Smooth muscle cell (in vitro differentiated cells): ENCODE data around the gene CASP9. TPM values are rescaled to one million over a fixed set of nuclear protein-coding genes. Genes with fewer than 3 reads are reported as not detected.

Experiments
- DNase-seq: peaks from one replicate; lab custom pipeline; 2025; ENCODE audit not compliant: unreplicated experiment; lab: John Stamatoyannopoulos, UW
- H2AFZ ChIP-seq: fragments of 200-600 bp; sonication (generic); 2 replicates; pipeline ENCODE4 v1.6.0; 2016; ENCODE audit warnings: antibody characterized with exemption, low read depth, mild to moderate bottlenecking
- H3F3A ChIP-seq: fragments of 200-600 bp; sonication (generic); 2 replicates; pipeline ENCODE4 v1.6.0; 2017; ENCODE audit warnings: antibody characterized with exemption, low read depth
- H3K27ac ChIP-seq: fragments of 200-600 bp; sonication (generic); 2 replicates; pipeline ENCODE4 v1.5.1; 2016; ENCODE audit warnings: low read depth, mild to moderate bottlenecking
- H3K27me3 ChIP-seq: fragments of 200-600 bp; sonication (generic); 2 replicates; pipeline ENCODE4 v1.6.1; 2016; ENCODE audit warnings: low read depth, mild to moderate bottlenecking
- H3K36me3 ChIP-seq: fragments of 200-600 bp; sonication (generic); 2 replicates; pipeline ENCODE4 v1.5.1; 2016; ENCODE audit warnings: low read depth
- H3K4me1 ChIP-seq: fragments of 200-600 bp; sonication (generic); 2 replicates; pipeline ENCODE4 v1.5.1; 2016; ENCODE audit warnings: low read depth
- H3K4me2 ChIP-seq: fragments of 200-600 bp; sonication (generic); 2 replicates; pipeline ENCODE4 v1.6.0; 2016; ENCODE audit warnings: mild to moderate bottlenecking
- H3K4me3 ChIP-seq: fragments of 200-600 bp; sonication (generic); 2 replicates; pipeline ENCODE4 v1.5.1; 2016; ENCODE audit warnings: mild to moderate bottlenecking
- H3K79me2 ChIP-seq: fragments of 200-600 bp; sonication (generic); 2 replicates; pipeline ENCODE4 v1.6.0; 2016; ENCODE audit warnings: low read depth, mild to moderate bottlenecking
- H3K9ac ChIP-seq: fragments of 200-600 bp; sonication (generic); 2 replicates; pipeline ENCODE4 v1.6.0; 2016; ENCODE audit warnings: low read depth
- H3K9me3 ChIP-seq: fragments of 200-600 bp; sonication (generic); replicated peaks from 2 replicates; pipeline ENCODE4 v1.5.1; 2016; ENCODE audit warnings: low read depth
- H4K20me1 ChIP-seq: fragments of 200-600 bp; sonication (generic); 2 replicates; pipeline ENCODE4 v1.6.0; 2016; ENCODE audit warnings: low read depth
- WGBS: methylation state at CpG from one replicate; pipeline ENCODE4 v1.1.7; 2016; ENCODE audit warnings: low lambda C conversion rate; 5-methylcytosine and 5-hydroxymethylcytosine counted together
- polyA plus RNA-seq: library from polyadenylated mRNA; unstranded; fragments of >200 nt; fragmentation: Nextera tagmentation; extraction: Ambion mirVana; gene quantifications from 2 replicates; pipeline ENCODE4 v1.2.1, GENCODE V29; 2016
- total RNA-seq: library from RNA; depleted of rRNA; stranded (reverse); fragments of >200 nt; gene quantifications from 2 replicates; pipeline ENCODE4 v1.2.3, GENCODE V29; 2014
- TF ChIP-seq, protein P1 (sequence below): fragments of 200-600 bp; sonication (generic); IDR thresholded peaks from 2 replicates; pipeline ENCODE4 v1.5.1; 2017; ENCODE audit warnings: borderline replicate concordance, mild to moderate bottlenecking, antibody characterized with exemption; ENCODE audit not compliant: insufficient read depth, poor library complexity, severe bottlenecking

CASP9 gene
- total and polyA plus RNA-seq, 2 experiments from 2014 or later: 4.2 to 4.8 TPM

DNA sequence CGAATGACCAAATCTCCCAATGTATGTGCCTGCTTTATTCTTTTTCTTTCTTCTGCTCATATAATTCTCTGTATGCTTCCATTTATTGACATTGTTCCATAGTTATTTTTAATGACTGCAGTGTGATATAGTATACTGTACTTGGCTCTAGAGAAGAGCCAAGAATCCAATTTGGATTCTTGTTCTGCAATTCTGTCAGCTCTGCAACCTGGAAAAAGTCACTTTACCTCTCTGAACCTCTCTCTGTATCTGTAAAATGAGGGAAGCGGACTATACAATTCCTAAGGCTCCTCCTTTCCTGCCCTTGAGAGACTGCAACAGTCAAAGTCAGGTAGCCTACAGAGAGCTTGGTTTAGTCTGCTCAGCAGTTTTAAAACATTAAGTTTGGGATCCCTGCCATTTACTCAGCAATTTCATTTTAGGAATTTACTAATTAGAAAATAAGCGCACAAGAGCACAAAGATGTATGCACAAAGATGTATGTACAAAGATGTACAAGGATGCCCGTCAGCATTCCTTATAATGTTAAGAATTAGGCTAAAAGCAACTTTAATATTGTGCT, 17.3 kb upstream of the CASP9 start:
- no peaks in the 10 kb centered on the region for H3K9me3 ChIP-seq
- H3K9ac ChIP-seq: no peak overlapping the region
- no peak overlapping the region for H3K27ac ChIP-seq
- H3F3A ChIP-seq: peaks cover 3% of the 10 kb centered on the region
- no peaks in the 10 kb centered on the region for H4K20me1 ChIP-seq
- TF ChIP-seq, protein P1, sequence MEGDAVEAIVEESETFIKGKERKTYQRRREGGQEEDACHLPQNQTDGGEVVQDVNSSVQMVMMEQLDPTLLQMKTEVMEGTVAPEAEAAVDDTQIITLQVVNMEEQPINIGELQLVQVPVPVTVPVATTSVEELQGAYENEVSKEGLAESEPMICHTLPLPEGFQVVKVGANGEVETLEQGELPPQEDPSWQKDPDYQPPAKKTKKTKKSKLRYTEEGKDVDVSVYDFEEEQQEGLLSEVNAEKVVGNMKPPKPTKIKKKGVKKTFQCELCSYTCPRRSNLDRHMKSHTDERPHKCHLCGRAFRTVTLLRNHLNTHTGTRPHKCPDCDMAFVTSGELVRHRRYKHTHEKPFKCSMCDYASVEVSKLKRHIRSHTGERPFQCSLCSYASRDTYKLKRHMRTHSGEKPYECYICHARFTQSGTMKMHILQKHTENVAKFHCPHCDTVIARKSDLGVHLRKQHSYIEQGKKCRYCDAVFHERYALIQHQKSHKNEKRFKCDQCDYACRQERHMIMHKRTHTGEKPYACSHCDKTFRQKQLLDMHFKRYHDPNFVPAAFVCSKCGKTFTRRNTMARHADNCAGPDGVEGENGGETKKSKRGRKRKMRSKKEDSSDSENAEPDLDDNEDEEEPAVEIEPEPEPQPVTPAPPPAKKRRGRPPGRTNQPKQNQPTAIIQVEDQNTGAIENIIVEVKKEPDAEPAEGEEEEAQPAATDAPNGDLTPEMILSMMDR: no peak
- no peaks in the 10 kb centered on the region for H3K4me1 ChIP-seq
- no peaks in the 10 kb centered on the region for H3K79me2 ChIP-seq
- H3K36me3 ChIP-seq: peaks cover 13% of the 10 kb centered on the region
- DNase-seq: no peak
- 96% methylated on average over 4 of the region's 4 CpGs for WGBS
- no peak overlapping the region for H3K4me2 ChIP-seq
- H2AFZ ChIP-seq: no peak overlapping the region
- no peaks in the 10 kb centered on the region for H3K27me3 ChIP-seq
- H3K4me3 ChIP-seq: no peak overlapping the region

DNA sequence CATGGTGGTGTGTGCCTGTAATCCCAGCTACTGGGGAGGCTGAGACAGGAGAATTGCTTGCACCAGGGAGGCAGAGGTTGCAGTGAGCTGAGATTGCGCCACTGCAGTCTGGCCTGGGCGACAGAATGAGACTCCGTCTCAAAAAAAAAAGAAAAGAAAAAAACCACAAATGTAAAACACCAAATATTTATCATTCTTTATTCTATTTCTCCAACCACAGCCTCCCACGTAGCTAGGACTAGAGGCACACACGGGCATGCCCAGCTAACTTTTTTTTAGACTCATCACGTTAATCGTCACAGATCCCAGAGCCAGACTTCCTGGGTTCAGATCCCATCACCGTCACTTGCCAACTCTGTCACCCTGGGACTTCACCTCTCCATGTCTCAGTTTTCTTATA, 16.2 kb upstream of the CASP9 start:
- H3K27ac ChIP-seq: peak overlapping the region; percentile 52
- peaks cover 3% of the 10 kb centered on the region for H3F3A ChIP-seq

DNA sequence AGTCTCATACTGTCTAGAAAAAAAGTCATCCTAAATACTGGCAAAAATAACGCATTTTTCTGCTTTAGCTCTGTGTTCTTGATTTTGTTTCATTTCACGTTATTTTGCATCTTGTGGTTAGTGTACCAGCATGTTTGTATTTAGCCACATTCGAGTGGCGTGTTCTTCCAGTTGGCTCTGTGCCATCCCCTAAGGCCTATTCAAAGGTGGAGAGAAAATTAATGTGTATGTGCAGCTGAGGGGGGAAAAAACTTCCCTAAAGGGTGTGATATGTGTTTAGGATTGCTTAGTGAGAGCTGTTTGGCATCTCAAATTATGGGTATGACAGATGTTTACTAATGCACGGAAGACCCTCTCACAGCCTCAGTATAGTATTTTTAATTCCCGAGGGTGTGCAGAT, 14.8 kb upstream of the CASP9 start:
- Histone ChIP-seq H3K27ac (no peak overlapping the region), H3K4me2 (no peak overlapping the region), H3K27me3 (no peaks in the 10 kb centered on the region), H2AFZ (no peak overlapping the region), H3K9me3 (no peaks in the 10 kb centered on the region), H3K4me3 (no peak overlapping the region), H3K4me1 (no peaks in the 10 kb centered on the region), H4K20me1 (no peaks in the 10 kb centered on the region), H3K9ac (no peak overlapping the region), H3K36me3 (no peaks in the 10 kb centered on the region), H3F3A (peaks cover 3% of the 10 kb centered on the region), H3K79me2 (no peaks in the 10 kb centered on the region)
- TF ChIP-seq, protein P1: no peak
- 97% methylated on average over 6 of the region's 6 CpGs for WGBS
- no peak for DNase-seq

More for the DNA sequence above, 16.2 kb upstream of the CASP9 start:
- H3K27me3 ChIP-seq: no peaks in the 10 kb centered on the region
- no peaks in the 10 kb centered on the region for H3K79me2 ChIP-seq
- H3K4me1 ChIP-seq: no peaks in the 10 kb centered on the region
- 29% methylated on average over 8 of the region's 8 CpGs for WGBS
- no peak for DNase-seq
- no peak overlapping the region for H3K9ac ChIP-seq
- no peaks in the 10 kb centered on the region for H3K9me3 ChIP-seq
- H3K4me3 ChIP-seq: no peak overlapping the region
- no peaks in the 10 kb centered on the region for H4K20me1 ChIP-seq
- H3K4me2 ChIP-seq: no peak overlapping the region
- H3K36me3 ChIP-seq: peaks cover 8% of the 10 kb centered on the region
- H2AFZ ChIP-seq: no peak overlapping the region
- TF ChIP-seq, protein P1: no peak

DNA sequence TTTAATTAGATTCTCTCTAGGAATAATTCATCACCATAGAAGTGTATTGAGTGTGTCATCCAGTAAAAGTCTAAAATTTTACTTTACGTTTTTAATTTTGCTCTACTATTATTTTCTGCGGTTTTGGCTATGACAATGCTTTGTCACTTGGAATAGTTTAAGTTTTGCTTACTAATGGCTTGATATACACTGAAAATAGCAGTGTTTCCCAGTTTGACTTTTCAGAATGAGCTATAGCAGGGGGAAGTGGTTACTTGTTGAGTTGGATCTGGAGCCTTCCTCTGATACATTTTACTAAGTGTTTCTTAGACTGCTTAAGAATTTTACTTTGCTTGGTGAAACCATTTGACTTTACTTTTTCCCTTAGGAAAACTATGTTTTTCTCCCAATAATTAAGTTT, 7.7 kb upstream of the CASP9 start:
- Histone ChIP-seq H3K79me2 (peaks cover 48% of the 10 kb centered on the region), H3K27ac (no peak overlapping the region), H3K27me3 (no peaks in the 10 kb centered on the region), H3F3A (no peaks in the 10 kb centered on the region), H3K4me2 (no peak overlapping the region), H3K9ac (no peak overlapping the region), H4K20me1 (peaks cover 22% of the 10 kb centered on the region), H3K9me3 (no peaks in the 10 kb centered on the region), H3K36me3 (no peaks in the 10 kb centered on the region), H3K4me1 (peaks cover 12% of the 10 kb centered on the region), H3K4me3 (no peak overlapping the region), H2AFZ (no peak overlapping the region)
- no peak for DNase-seq
- TF ChIP-seq, protein P1: no peak
- WGBS: 97% methylated on average over 2 of the region's 2 CpGs
